CD14-positive monocyte (primary cell): ENCODE measurements around the gene FLT3LG. TPM values are rescaled to one million over a fixed set of nuclear protein-coding genes. Genes with fewer than 3 reads are reported as not detected.

Experiments
- DNase-seq, 3 donors: peaks; one replicate each; pipeline ENCODE4 v3.0.0-alpha.2; 2011 to 2022
- H2AFZ ChIP-seq: 2 replicates; pipeline ENCODE4 v1.6.0; 2012; ENCODE audit warnings: mild to moderate bottlenecking, low read depth, low read length, inconsistent platforms; ENCODE audit not compliant: insufficient read depth, poor library complexity, severe bottlenecking
- H3K27ac ChIP-seq, 2 donors: 1 replicate in 1 of 2; 2 replicates in 1 of 2; pipeline ENCODE4 v1.5.1; 2012 to 2013; ENCODE audit warnings: low read length in 2 of 2, control low read depth in 1 of 2, inconsistent platforms in 1 of 2, low read depth in 1 of 2, mild to moderate bottlenecking in 1 of 2
- H3K27me3 ChIP-seq, 2 donors: one replicate each; pipeline versions ENCODE4 v1.6.0 to v1.6.1; 2011 to 2013; ENCODE audit warnings: low read length in 2 of 2; ENCODE audit not compliant: control insufficient read depth in 2 of 2, insufficient read depth in 2 of 2
- H3K36me3 ChIP-seq, 2 donors: replicated peaks in 1 of 2; 1 replicate in 1 of 2; 2 replicates in 1 of 2; pipeline versions ENCODE4 v1.5.1 to v1.6.1; 2012 to 2013; ENCODE audit warnings: low read length in 2 of 2, control low read depth in 1 of 2, inconsistent platforms in 1 of 2, mild to moderate bottlenecking in 1 of 2; ENCODE audit not compliant: insufficient read depth in 2 of 2, control insufficient read depth in 1 of 2
- H3K4me1 ChIP-seq, 2 donors: 1 replicate in 1 of 2; 2 replicates in 1 of 2; pipeline versions ENCODE4 v1.5.1 to v1.6.1; 2012 to 2013; ENCODE audit warnings: low read length in 2 of 2, control low read depth in 1 of 2, inconsistent platforms in 1 of 2, mild to moderate bottlenecking in 1 of 2, moderate library complexity in 1 of 2; ENCODE audit not compliant: insufficient read depth in 2 of 2, control insufficient read depth in 1 of 2
- H3K4me2 ChIP-seq: replicated peaks from 2 replicates; pipeline ENCODE3; 2012; ENCODE audit warnings: low read length, moderate library complexity, mild to moderate bottlenecking; ENCODE audit not compliant: poor library complexity, severe bottlenecking; ENCODE audit errors: extremely low read depth
- H3K4me3 ChIP-seq, 3 experiments: fragments of 200-600 bp in 1 of 3; sonication (generic) in 1 of 3; replicated peaks in 1 of 3; 1 replicate in 2 of 3; 2 replicates in 1 of 3; pipeline ENCODE4 v1.5.1; 2011 to 2013; ENCODE audit warnings: low read length in 3 of 3, mild to moderate bottlenecking in 3 of 3, control low read depth in 2 of 3, low read depth in 2 of 3, inconsistent platforms in 1 of 3, moderate library complexity in 1 of 3
- H3K79me2 ChIP-seq: 2 replicates; pipeline ENCODE4 v1.6.0; 2012; ENCODE audit warnings: mild to moderate bottlenecking, control low read depth, inconsistent platforms, low read length, moderate library complexity; ENCODE audit not compliant: insufficient read depth
- H3K9ac ChIP-seq: 2 replicates; pipeline ENCODE4 v1.6.0; 2017; ENCODE audit warnings: low read length, mild to moderate bottlenecking; ENCODE audit not compliant: insufficient read depth, poor library complexity, severe bottlenecking
- H3K9me3 ChIP-seq, 2 donors: replicated peaks in 1 of 2; 1 replicate in 1 of 2; 2 replicates in 1 of 2; pipeline versions ENCODE4 v1.5.1 to v1.6.1; 2012 to 2013; ENCODE audit warnings: low read length in 2 of 2, control low read depth in 1 of 2; ENCODE audit not compliant: control insufficient read depth in 1 of 2, insufficient read depth in 1 of 2
- H4K20me1 ChIP-seq: 2 replicates; pipeline ENCODE4 v1.6.0; 2012; ENCODE audit warnings: mild to moderate bottlenecking, low read length, control low read depth, moderate library complexity; ENCODE audit not compliant: insufficient read depth
- H3K27ac Mint-ChIP-seq, 7 donors: one replicate each; pipeline ENCODE4 v1.8.0; 2020; ENCODE audit warnings: mild to moderate bottlenecking in 7 of 7, mixed read lengths in 7 of 7, moderate library complexity in 6 of 7, inconsistent platforms in 2 of 7
- H3K27me3 Mint-ChIP-seq, 3 donors: one replicate each; pipeline ENCODE4 v1.8.0; 2021 to 2022; ENCODE audit warnings: low read depth in 3 of 3, mild to moderate bottlenecking in 3 of 3, mixed read lengths in 3 of 3, moderate library complexity in 3 of 3, inconsistent platforms in 1 of 3
- H3K36me3 Mint-ChIP-seq, 2 donors: one replicate each; pipeline ENCODE4 v1.8.0; 2020; ENCODE audit warnings: mixed read lengths in 2 of 2, inconsistent platforms in 1 of 2, mild to moderate bottlenecking in 1 of 2
- H3K4me1 Mint-ChIP-seq: one replicate; pipeline ENCODE4 v1.8.0; 2020; ENCODE audit warnings: mild to moderate bottlenecking, mixed read lengths
- H3K4me3 Mint-ChIP-seq, 2 donors: one replicate each; pipeline ENCODE4 v1.8.0; 2020; ENCODE audit warnings: mild to moderate bottlenecking in 2 of 2, mixed read lengths in 2 of 2, moderate library complexity in 1 of 2
- H3K9me3 Mint-ChIP-seq, 7 donors: one replicate each; pipeline ENCODE4 v1.8.0; 2020 to 2022; ENCODE audit warnings: mixed read lengths in 7 of 7, mild to moderate bottlenecking in 6 of 7, moderate library complexity in 6 of 7, inconsistent platforms in 2 of 7
- WGBS: methylation state at CpG from one replicate; pipeline ENCODE4 v1.1.5; 2013; ENCODE audit warnings: missing lambda C conversion rate; ENCODE audit not compliant: insufficient coverage; 5-methylcytosine and 5-hydroxymethylcytosine counted together
- intact Hi-C, 2 donors: fragments of 100-400 bp; cut with micrococcal nuclease; formaldehyde crosslinking; loops; one replicate each; pipeline versions ENCODE4 v1.15.0 to v1.15.1; 2023
- polyA plus RNA-seq, 3 donors: library from polyadenylated mRNA; depleted of rRNA in 1 of 3; unstranded in 2 of 3; stranded (reverse) in 1 of 3; fragments of 300-500 nt in 2 of 3; fragments of >200 nt in 1 of 3; fragmentation: Illumina TruSeq in 2 of 3; gene quantifications; 1 replicate in 2 of 3; 2 replicates in 1 of 3; pipeline ENCODE4 v1.2.3, GENCODE V29; 2012 to 2021
- small RNA-seq: library from RNA; depleted of rRNA; stranded (forward); fragments of <200 nt; gene quantifications from one replicate; pipeline ENCODE3, GENCODE V24; 2012; ENCODE audit warnings: low read depth; ENCODE audit not compliant: insufficient read length
- TF ChIP-seq, protein P1 (sequence below): fragments of 200-600 bp; IDR thresholded peaks from one replicate; pipeline ENCODE4 v1.8.0; 2022; ENCODE audit warnings: antibody characterized with exemption, mild to moderate bottlenecking

FLT3LG gene
- polyA plus RNA-seq, 3 donors = 5.0 to 13.8 (median 6.9) TPM

DNA sequence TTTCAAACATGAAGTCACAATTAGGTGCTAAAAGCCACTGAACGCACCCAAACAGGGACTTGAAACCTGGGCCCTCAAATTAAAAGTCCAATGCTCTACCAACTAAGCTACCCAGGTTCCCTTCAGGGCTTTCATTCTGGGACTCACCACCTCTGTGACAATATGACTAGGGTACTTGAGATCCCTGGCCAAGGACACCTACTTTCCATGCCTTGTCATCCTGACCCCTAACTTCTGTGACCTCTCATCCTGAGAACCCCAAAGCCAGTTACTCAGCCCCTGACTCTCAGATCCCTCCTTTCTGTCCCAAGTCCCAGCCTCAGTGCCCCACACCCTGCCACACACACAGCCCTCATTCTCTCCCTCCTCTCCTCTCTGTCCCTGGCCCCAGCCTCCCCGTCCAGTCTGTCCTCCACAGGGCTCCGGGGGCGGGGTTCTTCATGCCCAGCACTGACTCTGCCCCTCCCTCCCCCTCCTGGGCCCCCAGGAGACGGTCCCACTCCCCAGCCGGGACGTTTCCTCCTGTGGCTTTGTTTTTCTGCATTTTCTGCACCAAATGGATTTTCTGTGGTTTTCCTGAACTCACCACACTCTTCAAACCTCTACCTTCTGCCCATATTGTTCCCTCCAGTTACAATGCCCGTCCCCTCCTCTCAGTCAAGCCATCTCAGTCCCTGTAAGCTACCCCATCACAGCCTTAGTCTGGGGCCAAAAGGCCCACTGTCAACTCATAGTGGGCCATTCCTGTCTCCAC is 60.8 kb downstream of the FLT3LG start:
- no peaks in the 10 kb centered on the region for H3K9me3 ChIP-seq
- H3K4me3 ChIP-seq = peak overlapping the region in 1 of 3 experiments; percentile 79
- Mint-ChIP-seq H3K27ac (peak overlapping the region in 3 of 7 donors; percentile 9 to 74 (median 30)), H3K9me3 (peaks cover 0 to 2% (median 0%) of the 10 kb centered on the region in 7 donors), H3K4me1 (peaks cover 31% of the 10 kb centered on the region), H3K36me3 (peaks cover 55 to 82% of the 10 kb centered on the region in 2 donors), H3K27me3 (peaks cover 8 to 33% (median 17%) of the 10 kb centered on the region in 3 donors), H3K4me3 (peak overlapping the region; percentile 80 to 89)
- TF ChIP-seq, protein P1, sequence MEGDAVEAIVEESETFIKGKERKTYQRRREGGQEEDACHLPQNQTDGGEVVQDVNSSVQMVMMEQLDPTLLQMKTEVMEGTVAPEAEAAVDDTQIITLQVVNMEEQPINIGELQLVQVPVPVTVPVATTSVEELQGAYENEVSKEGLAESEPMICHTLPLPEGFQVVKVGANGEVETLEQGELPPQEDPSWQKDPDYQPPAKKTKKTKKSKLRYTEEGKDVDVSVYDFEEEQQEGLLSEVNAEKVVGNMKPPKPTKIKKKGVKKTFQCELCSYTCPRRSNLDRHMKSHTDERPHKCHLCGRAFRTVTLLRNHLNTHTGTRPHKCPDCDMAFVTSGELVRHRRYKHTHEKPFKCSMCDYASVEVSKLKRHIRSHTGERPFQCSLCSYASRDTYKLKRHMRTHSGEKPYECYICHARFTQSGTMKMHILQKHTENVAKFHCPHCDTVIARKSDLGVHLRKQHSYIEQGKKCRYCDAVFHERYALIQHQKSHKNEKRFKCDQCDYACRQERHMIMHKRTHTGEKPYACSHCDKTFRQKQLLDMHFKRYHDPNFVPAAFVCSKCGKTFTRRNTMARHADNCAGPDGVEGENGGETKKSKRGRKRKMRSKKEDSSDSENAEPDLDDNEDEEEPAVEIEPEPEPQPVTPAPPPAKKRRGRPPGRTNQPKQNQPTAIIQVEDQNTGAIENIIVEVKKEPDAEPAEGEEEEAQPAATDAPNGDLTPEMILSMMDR = no peak
- H3K36me3 ChIP-seq = peaks cover 41 to 64% of the 10 kb centered on the region in 2 donors
- intact Hi-C loops = no loop called here
- H3K27me3 ChIP-seq = no peaks in the 10 kb centered on the region
- no peak overlapping the region for H3K9ac ChIP-seq
- peak overlapping the region; percentile 94 for H3K4me2 ChIP-seq
- no peaks in the 10 kb centered on the region for H3K79me2 ChIP-seq
- no peak overlapping the region for H3K27ac ChIP-seq
- DNase-seq = no peak
- H3K4me1 ChIP-seq = peaks cover 35 to 44% of the 10 kb centered on the region in 2 donors
- peaks cover 35% of the 10 kb centered on the region for H4K20me1 ChIP-seq
- WGBS = 0% methylated on average over 7 of the region's 8 CpGs
- H2AFZ ChIP-seq = no peak overlapping the region

Small RNA genes within 50 kb of the gene (small RNA-seq; reads per million reads assigned to genes)
- gene COX6CP7 (not detected), gene MIR150 (60.9 reads per million, percentile 94 among the genes with 10 or more reads in this experiment), gene SNORD32A (not detected), gene SNORD33 (not detected), gene SNORD34 (not detected), gene SNORD35A (not detected), gene SNORD35B (not detected)

Other genes with a start within 250 kb of the FLT3LG start
- 1 to 10 TPM in 1 of 3 donors, under 1 TPM in 2; 0.21 to 1.5 (median 0.55) TPM for gene SLC6A16, start 149.0 kb upstream of the FLT3LG start, polyA plus RNA-seq
- gene CD37, start 138.8 kb upstream of the FLT3LG start, polyA plus RNA-seq = 100 to 1,000 TPM; 147 to 380 (median 194) TPM
- gene TEAD2, start 111.8 kb upstream of the FLT3LG start, polyA plus RNA-seq = not detected
- not detected for gene DKKL1, start 110.3 kb upstream of the FLT3LG start, polyA plus RNA-seq
- gene KASH5, start 86.0 kb upstream of the FLT3LG start, polyA plus RNA-seq = not detected
- not detected for gene PTH2, start 50.8 kb upstream of the FLT3LG start, polyA plus RNA-seq
- gene GFY, start 48.8 kb upstream of the FLT3LG start, polyA plus RNA-seq = not detected
- under 1 TPM in 2 of 3 donors, not detected in 1; 0.04 to 0.09 TPM for gene SLC17A7, start 32.7 kb upstream of the FLT3LG start, polyA plus RNA-seq
- gene PIH1D1, start 22.4 kb upstream of the FLT3LG start, polyA plus RNA-seq = 100 to 1,000 TPM in 1 of 3 donors, 10 to 100 TPM in 2; 62.3 to 102 (median 83.9) TPM
- 10 to 100 TPM; 30.8 to 39.5 (median 31.2) TPM for gene ALDH16A1, start 21.0 kb upstream of the FLT3LG start, polyA plus RNA-seq
- 1,000 to 10,000 TPM in 1 of 3 donors, 100 to 1,000 TPM in 2; 655 to 1,621 (median 663) TPM for gene RPL13A, start 13.4 kb downstream of the FLT3LG start, polyA plus RNA-seq
- 1,000 to 10,000 TPM; 1,103 to 4,925 (median 1,481) TPM for gene RPS11, start 22.2 kb downstream of the FLT3LG start, polyA plus RNA-seq
- gene FCGRT, start 38.4 kb downstream of the FLT3LG start, polyA plus RNA-seq = 100 to 1,000 TPM; 720 to 930 (median 724) TPM
- gene RCN3, start 53.8 kb downstream of the FLT3LG start, polyA plus RNA-seq = 10 to 100 TPM in 1 of 3 donors, not detected in 2; 50.2 TPM
- 100 to 1,000 TPM in 1 of 3 donors, 10 to 100 TPM in 2; 63.4 to 120 (median 96.4) TPM for gene NOSIP, start 106.3 kb downstream of the FLT3LG start, polyA plus RNA-seq
- gene PRRG2, start 107.1 kb downstream of the FLT3LG start, polyA plus RNA-seq = under 1 TPM in 1 of 3 donors, not detected in 2; 0.49 TPM
- 1 to 10 TPM in 1 of 3 donors, under 1 TPM in 2; 0.04 to 3.3 (median 0.11) TPM for gene PRR12, start 117.0 kb downstream of the FLT3LG start, polyA plus RNA-seq
- gene RRAS, start 165.9 kb downstream of the FLT3LG start, polyA plus RNA-seq = 10 to 100 TPM; 74.9 to 91.7 (median 80.0) TPM
- 1 to 10 TPM in 1 of 3 donors, under 1 TPM in 2; 0.39 to 7.5 (median 0.68) TPM for gene SCAF1, start 168.0 kb downstream of the FLT3LG start, polyA plus RNA-seq
- 100 to 1,000 TPM in 1 of 3 donors, 10 to 100 TPM in 2; 29.8 to 115 (median 41.1) TPM for gene IRF3, start 191.6 kb downstream of the FLT3LG start, polyA plus RNA-seq
- 10 to 100 TPM in 1 of 3 donors, 1 to 10 TPM in 2; 5.7 to 10.3 (median 8.6) TPM for gene BCL2L12, start 191.7 kb downstream of the FLT3LG start, polyA plus RNA-seq
- gene PRMT1, start 203.1 kb downstream of the FLT3LG start, polyA plus RNA-seq = 10 to 100 TPM; 60.1 to 94.4 (median 74.3) TPM
- 1 to 10 TPM in 1 of 3 donors, not detected in 2; 1.2 TPM for gene ADM5, start 215.4 kb downstream of the FLT3LG start, polyA plus RNA-seq
- gene CPT1C, start 216.9 kb downstream of the FLT3LG start, polyA plus RNA-seq = not detected